Stimulated activated CD8-positive, alpha-beta memory T cell treated with anti-CD3 and anti-CD28 coated beads, Interleukin-2, amount 100 ng/mL, for 48 hours (primary cell): ENCODE results near the gene ZNF431.
A peak's percentile ranks its signal among the peaks of the same experiment; 100 is the strongest.
"Not testable (repeated sequence)": the region's sequence is repeated elsewhere in the genome, so short reads cannot be mapped to it uniquely, and the experiment has no call there.

ENCODE experiments used
- DNase-seq, 2 donors: peaks; one replicate each; pipeline ENCODE4 v3.0.0-alpha.2; 2020; ENCODE audit warnings: low read depth in 2 of 2

The ZNF431 gene

GRCh38 chr19:21141787-21142464 lies at the start of gene ZNF431:
Gene ZNF431, plus strand, starts transcription at chr19:21142040. Its CDS starts 144 bp downstream, at chr19:21142184.
- peak; percentile 71 to 76 for DNase-seq

- no peak for DNase-seq
These were observed 49.7 kb upstream of the ZNF431 start for GRCh38 chr19:21092109-21092508.

- no peak for DNase-seq
These were observed 47.4 kb upstream of the ZNF431 start for GRCh38 chr19:21094347-21095025.

GRCh38 chr19:21098291-21098690 lies 43.5 kb upstream of the ZNF431 start:
- DNase-seq = no peak

- no peak for DNase-seq
These were observed 40.2 kb upstream of the ZNF431 start for GRCh38 chr19:21101521-21102242.

- no peak for DNase-seq
These were observed 32.7 kb upstream of the ZNF431 start for GRCh38 chr19:21109116-21109515.

- DNase-seq = no peak
These were observed 31.7 kb upstream of the ZNF431 start for GRCh38 chr19:21110183-21110582.

- DNase-seq = no peak
These were observed 26.4 kb upstream of the ZNF431 start for GRCh38 chr19:21115430-21115829.

GRCh38 chr19:21117041-21117907 lies 24.6 kb upstream of the ZNF431 start:
- no peak for DNase-seq

- no peak for DNase-seq
These were observed 15.8 kb upstream of the ZNF431 start for GRCh38 chr19:21126078-21126477.

GRCh38 chr19:21127001-21127400 lies 14.8 kb upstream of the ZNF431 start:
- no peak for DNase-seq

- DNase-seq = no peak
These were observed 13.9 kb upstream of the ZNF431 start for GRCh38 chr19:21127898-21128297.

GRCh38 chr19:21128901-21129698 lies 12.7 kb upstream of the ZNF431 start:
- no peak for DNase-seq

GRCh38 chr19:21130097-21130775 lies 11.6 kb upstream of the ZNF431 start:
- DNase-seq = no peak

- DNase-seq = no peak
These were observed 8.2 kb upstream of the ZNF431 start for GRCh38 chr19:21133633-21134032.

GRCh38 chr19:21134934-21135366 lies 6.9 kb upstream of the ZNF431 start:
- no peak for DNase-seq

GRCh38 chr19:21135433-21135832 lies 6.4 kb upstream of the ZNF431 start:
- DNase-seq = no peak

GRCh38 chr19:21138130-21138529 lies 3.7 kb upstream of the ZNF431 start:
- DNase-seq = no peak

- not testable (repeated sequence) for DNase-seq
These were observed 834 bp upstream of the ZNF431 start for GRCh38 chr19:21141006-21141405.

- DNase-seq = no peak
These were observed 1.6 kb downstream of the ZNF431 start for GRCh38 chr19:21143428-21143827.
